SK-N-SH (cell line): ENCODE measurements around the gene RPL5. TPM values are rescaled to one million over a fixed set of nuclear protein-coding genes. Genes with fewer than 3 reads are reported as not detected.

ENCODE experiments used
- CTCF ChIA-PET: fragments of 300-600, 350-600 bp; formaldehyde crosslinking; extraction: SDS; loops from one replicate; lab custom pipeline; 2021; lab: Yijun Ruan, JAX
- POLR2A ChIA-PET: fragments of 350-600 bp; sonication (Branson Sonifier 250); formaldehyde crosslinking; extraction: SDS; loops from one replicate; lab custom pipeline; 2020; ENCODE audit warnings: antibody characterized with exemption, inconsistent platforms; lab: Yijun Ruan, JAX
- DNase-seq: peaks from one replicate; pipeline ENCODE4 v3.0.0; 2012
- H2AFZ ChIP-seq: fragments of 200-600 bp; sonication (generic); 2 replicates; pipeline ENCODE4 v1.8.1; 2016; ENCODE audit warnings: antibody characterized with exemption, mild to moderate bottlenecking, low read depth
- H3F3A ChIP-seq: fragments of 200-600 bp; sonication (generic); replicated peaks from 2 replicates; pipeline ENCODE3; 2016; ENCODE audit warnings: antibody characterized with exemption, mild to moderate bottlenecking; ENCODE audit not compliant: insufficient read depth
- H3K27ac ChIP-seq, 2 experiments: fragments of 200-500 bp in 1 of 2; fragments of 200-600 bp in 1 of 2; sonication (Bioruptor generic) in 1 of 2; sonication (generic), shearing (Covaris generic) in 1 of 2; 2 replicates each; pipeline versions ENCODE4 v1.5.1 to v1.6.1; 2014 to 2016; ENCODE audit warnings: low read depth in 2 of 2, inconsistent platforms in 1 of 2, low read length in 1 of 2, mild to moderate bottlenecking in 1 of 2, mixed read lengths in 1 of 2
- H3K27me3 ChIP-seq: fragments of 200-600 bp; sonication (generic), shearing (Covaris generic); 2 replicates; pipeline ENCODE4 v1.6.1; 2016; ENCODE audit warnings: mixed run types; ENCODE audit not compliant: insufficient read depth
- H3K36me3 ChIP-seq, 2 experiments: fragments of 200-500 bp in 1 of 2; fragments of 200-600 bp in 1 of 2; sonication (Bioruptor generic) in 1 of 2; sonication (generic) in 1 of 2; replicated peaks in 1 of 2; 2 replicates each; pipeline versions ENCODE3 to v1.5.1; 2014 to 2016; ENCODE audit warnings: low read length in 1 of 2, mild to moderate bottlenecking in 1 of 2; ENCODE audit not compliant: insufficient read depth in 2 of 2, control insufficient read depth in 1 of 2
- H3K4me1 ChIP-seq, 2 experiments: fragments of 200-500 bp in 1 of 2; fragments of 200-600 bp in 1 of 2; sonication (Bioruptor generic) in 1 of 2; sonication (generic), shearing (Covaris generic) in 1 of 2; 2 replicates each; pipeline versions ENCODE4 v1.5.1 to v1.6.1; 2014 to 2016; ENCODE audit warnings: low read depth in 1 of 2, low read length in 1 of 2, mixed run types in 1 of 2; ENCODE audit not compliant: insufficient read depth in 2 of 2, control insufficient read depth in 1 of 2
- H3K4me2 ChIP-seq: fragments of 200-600 bp; sonication (generic), shearing (Covaris generic); 2 replicates; pipeline ENCODE4 v1.6.1; 2017; ENCODE audit warnings: mixed run types
- H3K4me3 ChIP-seq, 2 experiments: fragments of 200-500 bp in 1 of 2; fragments of 200-600 bp in 1 of 2; sonication (Bioruptor generic) in 1 of 2; sonication (generic), shearing (Covaris generic) in 1 of 2; 2 replicates each; pipeline versions ENCODE4 v1.5.1 to v1.8.1; 2014 to 2016; ENCODE audit warnings: low read depth in 2 of 2, inconsistent platforms in 1 of 2, low read length in 1 of 2, mild to moderate bottlenecking in 1 of 2, mixed read lengths in 1 of 2, moderate library complexity in 1 of 2
- H3K79me2 ChIP-seq: fragments of 200-600 bp; sonication (generic); 2 replicates; pipeline ENCODE4 v1.8.1; 2017; ENCODE audit warnings: mild to moderate bottlenecking; ENCODE audit not compliant: insufficient read depth
- H3K9ac ChIP-seq: fragments of 200-600 bp; sonication (generic); 2 replicates; pipeline ENCODE4 v1.6.1; 2017; ENCODE audit warnings: mixed run types
- H3K9me2 ChIP-seq: fragments of 200-600 bp; sonication (generic); 2 replicates; pipeline ENCODE4 v1.6.1; 2017; ENCODE audit warnings: mixed run types
- H3K9me3 ChIP-seq: fragments of 200-600 bp; sonication (generic); 2 replicates; pipeline ENCODE4 v1.6.1; 2017; ENCODE audit warnings: mixed run types, mild to moderate bottlenecking, moderate library complexity
- H4K20me1 ChIP-seq: fragments of 200-600 bp; sonication (generic); 2 replicates; pipeline ENCODE4 v1.6.1; 2017; ENCODE audit warnings: mild to moderate bottlenecking, mixed run types; ENCODE audit not compliant: insufficient read depth
- CTCF ChIP-seq: fragments of 200-600 bp; sonication (generic); IDR thresholded peaks from 2 replicates; pipeline ENCODE4 v1.6.1; 2017; ENCODE audit warnings: antibody characterized with exemption, mild to moderate bottlenecking, moderate library complexity
- EP300 ChIP-seq, 2 experiments: IDR thresholded peaks; 2 replicates each; pipeline versions ENCODE4 v1.4.0 to v1.6.1; 2012; ENCODE audit warnings: borderline replicate concordance in 1 of 2, low read depth in 1 of 2, low read length in 1 of 2
- FOXJ3 ChIP-seq: sonication (generic); formaldehyde crosslinking; IDR thresholded peaks from 2 replicates; pipeline ENCODE4 v1.5.1; 2020; ENCODE audit warnings: mild to moderate bottlenecking, missing genetic modification reagents
- JUND ChIP-seq: IDR thresholded peaks from 2 replicates; pipeline ENCODE4 v1.4.0; 2012
- MAX ChIP-seq: IDR thresholded peaks from 2 replicates; pipeline ENCODE4 v1.4.0; 2012; ENCODE audit warnings: low read depth
- MEF2A ChIP-seq: IDR thresholded peaks from 2 replicates; pipeline ENCODE4 v1.4.0; 2012; ENCODE audit warnings: low read depth, borderline replicate concordance
- MXI1 ChIP-seq: IDR thresholded peaks from 2 replicates; pipeline ENCODE4 v1.6.1; 2012; ENCODE audit warnings: mild to moderate bottlenecking, low read depth, low read length, improper control_type of control experiment
- NFIC ChIP-seq: IDR thresholded peaks from 2 replicates; pipeline ENCODE4 v1.4.0; 2012; ENCODE audit warnings: borderline replicate concordance
- NRF1 ChIP-seq: IDR thresholded peaks from 2 replicates; pipeline ENCODE4 v1.6.1; 2012; ENCODE audit warnings: low read depth, mild to moderate bottlenecking, low read length
- POLR2AphosphoS5 ChIP-seq: IDR thresholded peaks from 2 replicates; pipeline ENCODE4 v1.6.1; 2012; ENCODE audit warnings: low read depth, low read length
- RFX5 ChIP-seq: IDR thresholded peaks from 2 replicates; pipeline ENCODE4 v1.6.1; 2012; ENCODE audit warnings: mild to moderate bottlenecking, improper control_type of control experiment, low read length
- SIN3A ChIP-seq: IDR thresholded peaks from 2 replicates; pipeline ENCODE4 v1.6.1; 2012; ENCODE audit warnings: low read depth, mild to moderate bottlenecking, low read length, moderate library complexity, borderline replicate concordance
- TCF12 ChIP-seq: IDR thresholded peaks from 2 replicates; pipeline ENCODE4 v1.4.0; 2012
- TEAD4 ChIP-seq: IDR thresholded peaks from 2 replicates; pipeline ENCODE4 v1.4.0; 2012; ENCODE audit warnings: mild to moderate bottlenecking, borderline replicate concordance; ENCODE audit not compliant: insufficient read depth
- ZBTB33 ChIP-seq: IDR thresholded peaks from 2 replicates; pipeline ENCODE4 v1.4.0; 2012; ENCODE audit warnings: low read depth, borderline replicate concordance
- WGBS: methylation state at CpG from one replicate; pipeline ENCODE4 v1.1.6; 2017; ENCODE audit warnings: low lambda C conversion rate; 5-methylcytosine and 5-hydroxymethylcytosine counted together
- polyA plus RNA-seq, 3 experiments: library from polyadenylated mRNA; depleted of rRNA; stranded (reverse); fragments of >200 nt; gene quantifications; 2 replicates each; pipeline ENCODE4 v1.2.3, GENCODE V29; 2012

RPL5 gene
- polyA plus RNA-seq, 1 of the 3 experiments (the other 2 are of a cell fraction): 1,489 TPM

GRCh38 chr1:92877792-92878191 is 46.0 kb downstream of the RPL5 start:
- no peaks in the 10 kb centered on the region for H3K27me3 ChIP-seq
- peak overlapping the region in 1 of 2 experiments; percentile 79; a peak in 2 of 4 replicates for H3K27ac ChIP-seq
- H3K36me3 ChIP-seq: peaks cover 0 to 3% of the 10 kb centered on the region in 2 experiments
- DNase-seq: peak; percentile 24
- H3K4me1 ChIP-seq: peaks cover 0 to 19% of the 10 kb centered on the region in 2 experiments; a peak in 2 of 4 replicates
- TF ChIP-seq NFIC (peak; percentile 71; the same call in 1 of the 2 replicates), RFX5 (no peak), EP300 (IDR thresholded peaks at IDR 0.05; ENCODE audit: borderline replicate concordance in 1 of 2, low read depth in 1 of 2, low read length in 1 of 2) (0 out of 4 replicates have a peak, but pooled peaks of 1 of the 2 experiments have one; percentile 15), MXI1 (no peak; the same call in 1 of the 2 replicates), POLR2AphosphoS5 (peak; percentile 24; the same call in 1 of the 2 replicates)
- no peak overlapping the region; a peak in 1 of 4 replicates for H3K4me3 ChIP-seq
- H2AFZ ChIP-seq: no peak overlapping the region
- H3F3A ChIP-seq: peaks cover 8% of the 10 kb centered on the region
- no peaks in the 10 kb centered on the region for H3K9me3 ChIP-seq
- H3K4me2 ChIP-seq: peak overlapping the region; percentile 8; the same call in 1 of the 2 replicates
- no peaks in the 10 kb centered on the region for H4K20me1 ChIP-seq
- H3K79me2 ChIP-seq: no peaks in the 10 kb centered on the region
- no peak overlapping the region for H3K9ac ChIP-seq
- CTCF ChIA-PET: interaction anchor here (0.9 to 6.9 kb wide), 9 partner anchors 9 to 145 kb away, joined by 3 to 46 read pairs (median 4); partner anchors contain the start of gene DIPK1A
- WGBS: 16% methylated on average over 4 of the region's 4 CpGs
- POLR2A ChIA-PET: no interaction called here
- no peaks in the 10 kb centered on the region for H3K9me2 ChIP-seq

GRCh38 chr1:92879316-92879968 is 47.6 kb downstream of the RPL5 start:
- H3K9me3 ChIP-seq: no peaks in the 10 kb centered on the region
- CTCF ChIA-PET: interaction anchor here (0.9 to 2.4 kb wide), 7 partner anchors 11 to 114 kb away, joined by 3 to 9 read pairs (median 4); no protein-coding TSS in a partner anchor
- peaks cover 8% of the 10 kb centered on the region for H3F3A ChIP-seq
- no peaks in the 10 kb centered on the region for H4K20me1 ChIP-seq
- H3K9me2 ChIP-seq: no peaks in the 10 kb centered on the region
- TF ChIP-seq NFIC (no peak), TCF12 (0 out of 2 replicates have a peak, but pooled peaks have one; percentile 9), EP300 (IDR thresholded peaks at IDR 0.05; ENCODE audit: borderline replicate concordance in 1 of 2, low read depth in 1 of 2, low read length in 1 of 2) (peak in 1 of 2 experiments; percentile 75; a peak in 2 of 4 replicates), SIN3A (no peak)
- H3K4me3 ChIP-seq: no peak overlapping the region
- peaks cover 0 to 24% of the 10 kb centered on the region in 2 experiments; a peak in 3 of 4 replicates for H3K4me1 ChIP-seq
- no peak overlapping the region for H3K4me2 ChIP-seq
- peak; percentile 27 for DNase-seq
- no peak overlapping the region for H3K9ac ChIP-seq
- POLR2A ChIA-PET: no interaction called here
- peaks cover 0 to 3% of the 10 kb centered on the region in 2 experiments for H3K36me3 ChIP-seq
- H3K27ac ChIP-seq: peak overlapping the region in 1 of 2 experiments; percentile 78; a peak in 2 of 4 replicates
- no peaks in the 10 kb centered on the region for H3K79me2 ChIP-seq
- no peaks in the 10 kb centered on the region for H3K27me3 ChIP-seq
- H2AFZ ChIP-seq: no peak overlapping the region
- WGBS: 70% methylated on average over 4 of the region's 4 CpGs

- no peaks in the 10 kb centered on the region for H3K9me2 ChIP-seq
- H3K9ac ChIP-seq: no peak overlapping the region
- H4K20me1 ChIP-seq: no peaks in the 10 kb centered on the region
- H2AFZ ChIP-seq: no peak overlapping the region
- peaks cover 0 to 24% of the 10 kb centered on the region in 2 experiments; a peak in 3 of 4 replicates for H3K4me1 ChIP-seq
- H3K9me3 ChIP-seq: no peaks in the 10 kb centered on the region
- DNase-seq: no peak
- H3F3A ChIP-seq: peaks cover 8% of the 10 kb centered on the region
- 96% methylated on average over 3 of the region's 3 CpGs for WGBS
- H3K4me3 ChIP-seq: no peak overlapping the region
- no peaks in the 10 kb centered on the region for H3K79me2 ChIP-seq
- CTCF ChIA-PET: interaction anchor here (0.9 kb wide), 1 partner anchor 112 kb away, joined by 3 read pairs; no protein-coding TSS in a partner anchor
- H3K27me3 ChIP-seq: no peaks in the 10 kb centered on the region
- H3K36me3 ChIP-seq: peaks cover 0 to 3% of the 10 kb centered on the region in 2 experiments
- no peak overlapping the region for H3K27ac ChIP-seq
- TF ChIP-seq MAX (no peak), FOXJ3 (CRISPR knock-in tag) (no peak), ZBTB33 (no peak), MXI1 (no peak), MEF2A (no peak), TEAD4 (no peak), NRF1 (no peak), CTCF (no peak), JUND (no peak)
- POLR2A ChIA-PET: no interaction called here
- H3K4me2 ChIP-seq: no peak overlapping the region
These were observed 49.6 kb downstream of the RPL5 start for GRCh38 chr1:92881391-92881790.
